A673 (cell line): ENCODE measurements around the gene C20orf202.

Experiments
- EZH2 ChIP-seq: fragments of 200-600 bp; sonication (generic); IDR thresholded peaks from 2 replicates; pipeline ENCODE4 v1.6.1; 2017; ENCODE audit warnings: borderline replicate concordance, low read depth, mild to moderate bottlenecking, mixed read lengths, antibody characterized with exemption, low read length; ENCODE audit not compliant: poor library complexity, severe bottlenecking
- TF ChIP-seq, protein P1 (sequence below): fragments of 300-800, 200-600 bp; sonication (generic); conservative IDR thresholded peaks from 2 replicates; pipeline ENCODE4 v1.5.1; 2017; ENCODE audit warnings: low read depth, mild to moderate bottlenecking, antibody characterized with exemption, low read length, moderate library complexity, mixed read lengths

DNA sequence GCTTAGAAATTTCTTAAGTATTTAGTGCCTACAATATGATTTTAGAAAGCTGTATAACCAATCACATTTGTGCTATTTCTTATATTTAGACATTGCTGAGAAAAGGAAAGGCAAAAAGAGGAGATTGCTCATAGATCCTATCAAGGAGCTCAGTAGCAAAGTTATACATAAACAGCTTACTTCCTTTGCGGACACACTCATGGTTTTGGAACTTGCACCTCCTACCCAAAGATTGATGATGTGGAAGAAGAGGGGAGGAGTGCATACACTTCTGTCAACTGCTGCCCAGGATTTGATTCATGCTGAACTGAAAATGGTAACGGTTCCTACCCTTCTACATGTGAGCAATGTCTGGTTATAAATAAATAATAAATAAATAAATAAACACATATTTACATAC, 39.3 kb downstream of the C20orf202 start:
- TF ChIP-seq, protein P1, sequence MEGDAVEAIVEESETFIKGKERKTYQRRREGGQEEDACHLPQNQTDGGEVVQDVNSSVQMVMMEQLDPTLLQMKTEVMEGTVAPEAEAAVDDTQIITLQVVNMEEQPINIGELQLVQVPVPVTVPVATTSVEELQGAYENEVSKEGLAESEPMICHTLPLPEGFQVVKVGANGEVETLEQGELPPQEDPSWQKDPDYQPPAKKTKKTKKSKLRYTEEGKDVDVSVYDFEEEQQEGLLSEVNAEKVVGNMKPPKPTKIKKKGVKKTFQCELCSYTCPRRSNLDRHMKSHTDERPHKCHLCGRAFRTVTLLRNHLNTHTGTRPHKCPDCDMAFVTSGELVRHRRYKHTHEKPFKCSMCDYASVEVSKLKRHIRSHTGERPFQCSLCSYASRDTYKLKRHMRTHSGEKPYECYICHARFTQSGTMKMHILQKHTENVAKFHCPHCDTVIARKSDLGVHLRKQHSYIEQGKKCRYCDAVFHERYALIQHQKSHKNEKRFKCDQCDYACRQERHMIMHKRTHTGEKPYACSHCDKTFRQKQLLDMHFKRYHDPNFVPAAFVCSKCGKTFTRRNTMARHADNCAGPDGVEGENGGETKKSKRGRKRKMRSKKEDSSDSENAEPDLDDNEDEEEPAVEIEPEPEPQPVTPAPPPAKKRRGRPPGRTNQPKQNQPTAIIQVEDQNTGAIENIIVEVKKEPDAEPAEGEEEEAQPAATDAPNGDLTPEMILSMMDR = no peak
- no peak for TF ChIP-seq EZH2
